ENCODE results near the gene RWDD2A. TPM values are rescaled to one million over a fixed set of nuclear protein-coding genes. Genes with fewer than 3 reads are reported as not detected.
"Not testable (repeated sequence)": the region's sequence is repeated elsewhere in the genome, so short reads cannot be mapped to it uniquely, and the experiment has no call there.

RWDD2A gene
- 3.0 TPM for polyA plus RNA-seq (ENCODE audit: insufficient read length)

DNA sequence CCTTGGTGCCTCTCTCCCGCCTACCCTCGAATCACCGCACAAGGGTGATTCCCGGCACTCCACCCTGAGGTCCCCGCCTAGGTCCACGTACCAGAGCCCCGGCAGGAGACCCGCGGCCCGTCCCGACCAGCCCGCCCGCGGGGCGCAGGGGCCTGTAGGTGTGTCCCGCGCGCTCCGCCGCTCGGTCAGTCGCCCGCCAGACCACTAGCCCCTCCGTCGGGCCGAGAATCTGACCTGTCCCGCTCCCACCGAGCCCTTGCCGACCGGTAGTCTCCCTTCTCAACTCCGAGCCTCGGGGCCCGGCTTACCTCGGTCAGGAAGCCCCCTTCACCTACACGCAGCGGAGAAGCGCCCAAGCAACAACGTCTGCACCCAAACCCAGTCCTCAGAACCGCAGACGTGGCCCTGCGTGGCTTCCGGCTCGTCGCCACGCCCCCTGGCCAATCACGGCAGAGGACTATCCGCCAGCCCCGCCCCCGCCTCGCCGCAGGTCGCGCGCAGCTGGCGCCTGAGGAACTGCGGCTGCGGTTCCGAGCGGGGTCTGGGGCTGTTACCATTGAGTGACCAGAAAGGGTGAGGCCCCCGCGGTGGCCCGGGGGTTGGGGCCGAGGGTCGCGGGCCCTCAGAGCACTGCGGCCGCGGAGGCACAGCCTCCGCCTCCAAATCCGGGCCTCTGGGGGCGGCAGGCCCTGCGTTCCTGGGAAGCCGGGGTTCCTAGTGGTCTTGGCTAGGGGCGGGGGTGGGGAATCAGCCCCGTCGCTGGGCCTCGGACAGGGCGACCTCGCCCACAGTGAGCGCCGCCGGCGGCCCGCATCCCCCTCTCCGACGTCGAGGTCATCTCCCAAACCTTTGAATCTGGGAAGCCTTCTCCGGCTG is at the start of gene RWDD2A, which contains the start of gene PGM3:
RWDD2A (plus strand) TSS at position 487 of the 876 bp plus-strand sequence. CDS start 1,095 bp downstream, outside the sequence.
PGM3 (minus strand) TSS at position 395 of the 876 bp plus-strand sequence. CDS start 2,253 bp downstream, outside the sequence.
- peak; percentile 83 for DNase-seq (ENCODE audit: low read depth)

DNA sequence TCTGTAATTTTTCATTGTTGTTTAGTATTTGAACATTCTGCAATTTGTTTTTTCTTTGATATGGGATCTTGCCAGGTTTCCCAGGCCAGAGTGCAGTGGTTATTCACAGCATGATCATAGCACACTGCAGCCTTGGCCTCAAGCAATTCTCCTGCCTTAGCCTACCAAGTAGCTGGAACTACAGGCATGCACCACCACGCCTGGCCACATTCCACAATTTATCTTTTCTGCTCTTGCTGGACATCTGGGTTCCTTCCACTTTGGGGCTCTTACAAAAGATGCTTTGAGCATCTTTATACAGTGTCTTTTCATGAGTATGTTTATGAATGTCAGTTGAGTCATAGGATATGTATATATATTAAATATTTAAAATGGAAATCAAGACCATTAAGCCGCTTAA is 42.0 kb upstream of the RWDD2A start:
- no peak for DNase-seq (ENCODE audit: low read depth)

DNA sequence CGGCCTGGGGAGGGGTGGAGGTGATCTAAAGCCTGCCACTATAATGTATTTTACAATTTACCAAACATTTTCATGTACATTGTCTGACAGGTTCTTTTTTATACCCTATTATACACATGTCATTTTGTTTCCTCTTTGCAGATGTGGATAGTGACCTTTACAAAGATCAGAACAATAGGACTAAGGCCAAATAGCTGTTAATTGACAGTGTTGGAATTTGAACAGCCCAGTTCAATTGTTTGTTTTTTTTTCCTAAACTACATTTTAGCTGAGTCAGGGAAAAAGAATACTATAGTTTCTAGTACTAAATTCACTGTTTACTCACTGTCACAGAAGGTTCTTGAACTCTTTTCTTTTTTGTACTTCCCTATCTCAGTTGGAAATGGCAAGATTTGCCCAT is 40.2 kb upstream of the RWDD2A start:
- no peak for DNase-seq (ENCODE audit: low read depth)

DNA sequence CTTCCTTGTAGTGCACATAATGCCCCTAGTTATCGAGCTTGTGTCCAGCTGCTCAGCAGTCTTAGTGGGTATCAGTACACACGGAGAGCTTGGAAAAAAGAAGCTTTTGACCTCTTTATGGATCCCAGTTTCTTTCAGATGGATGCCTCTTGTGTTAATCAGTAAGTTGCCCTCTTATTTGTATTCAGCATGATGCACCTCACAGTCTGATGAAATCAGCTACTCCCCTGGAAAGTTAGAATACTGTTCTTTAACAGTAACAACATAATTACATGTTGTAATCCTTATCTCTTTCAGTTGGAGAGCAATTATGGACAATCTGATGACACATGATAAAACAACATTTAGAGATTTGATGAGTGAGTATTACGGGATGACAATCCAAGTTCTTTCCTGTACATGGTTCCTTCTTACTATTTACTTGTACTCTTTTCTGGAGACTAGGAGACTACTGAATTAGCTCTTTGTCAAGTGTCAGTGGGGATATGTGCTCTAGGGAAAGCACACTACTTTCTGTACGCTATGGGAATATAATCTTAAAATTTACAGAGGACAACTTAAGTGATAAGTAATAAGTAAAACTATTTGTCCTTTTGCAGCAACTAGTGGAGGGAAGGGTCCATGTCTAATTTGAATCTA is 39.2 kb upstream of the RWDD2A start:
- DNase-seq (ENCODE audit: low read depth): no peak

DNA sequence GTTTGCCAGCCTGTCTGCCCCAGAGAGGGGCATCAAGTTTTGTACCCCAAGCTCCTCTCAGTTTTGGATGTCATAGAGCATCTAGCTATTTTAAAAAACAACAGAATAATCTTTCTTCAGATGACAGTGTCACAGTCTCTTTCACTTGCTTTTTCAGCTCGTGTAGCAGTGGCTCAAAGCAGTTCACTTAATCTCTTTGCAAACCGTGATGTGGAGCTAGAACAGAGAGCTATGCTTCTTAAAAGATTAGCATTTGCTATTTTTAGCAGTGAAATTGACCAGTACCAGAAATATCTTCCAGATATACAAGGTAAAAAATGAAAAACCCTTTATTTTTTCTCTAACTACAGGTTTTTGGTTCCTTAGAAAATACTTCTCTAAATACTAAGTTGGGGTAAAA is 37.4 kb upstream of the RWDD2A start:
- no peak for DNase-seq (ENCODE audit: low read depth)

DNA sequence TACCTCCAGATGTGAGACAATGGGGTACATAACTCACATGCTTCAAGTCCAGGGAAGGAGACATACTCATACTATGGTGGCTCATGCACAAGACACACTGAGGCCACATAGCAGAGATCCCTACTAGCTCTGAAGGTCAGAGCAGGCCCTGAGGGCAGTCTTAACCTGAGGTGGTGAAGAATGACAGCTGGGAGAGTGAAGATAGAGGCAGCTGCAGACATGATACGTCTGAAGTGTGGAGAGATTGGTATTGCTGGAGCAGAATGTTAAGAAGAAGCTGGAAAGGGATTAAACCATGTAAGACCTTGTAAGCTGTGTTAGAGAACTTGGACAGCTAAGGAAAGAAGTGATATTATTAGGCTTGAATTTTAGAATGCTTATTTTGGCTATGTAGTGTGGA is 33.0 kb upstream of the RWDD2A start:
- no peak for DNase-seq (ENCODE audit: low read depth)

DNA sequence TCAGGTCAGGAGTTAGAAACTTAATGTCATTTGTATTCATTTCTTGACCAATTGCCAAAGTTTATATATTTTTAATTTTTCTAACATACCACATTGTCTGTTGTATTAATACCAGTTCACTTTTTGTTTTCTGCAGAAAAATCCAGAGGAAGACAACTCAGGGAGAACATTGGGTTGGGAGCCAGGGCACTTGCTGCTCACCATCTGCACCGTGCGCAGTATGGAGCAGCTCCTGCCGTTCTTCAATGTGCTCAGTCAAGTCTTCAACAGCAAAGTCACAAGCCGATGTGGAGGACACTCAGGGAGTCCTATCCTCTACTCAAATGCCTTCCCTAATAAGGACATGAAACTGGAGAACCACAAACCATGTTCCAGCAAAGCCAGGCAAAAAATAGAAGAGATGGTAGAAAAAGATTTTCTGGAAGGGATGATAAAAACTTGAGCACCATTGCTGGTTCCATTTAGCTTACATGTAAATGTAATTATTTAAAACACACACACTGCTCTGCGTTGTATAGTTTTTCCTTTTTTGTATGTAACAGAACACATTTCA is 25.4 kb upstream of the RWDD2A start:
- no peak for DNase-seq (ENCODE audit: low read depth)

DNA sequence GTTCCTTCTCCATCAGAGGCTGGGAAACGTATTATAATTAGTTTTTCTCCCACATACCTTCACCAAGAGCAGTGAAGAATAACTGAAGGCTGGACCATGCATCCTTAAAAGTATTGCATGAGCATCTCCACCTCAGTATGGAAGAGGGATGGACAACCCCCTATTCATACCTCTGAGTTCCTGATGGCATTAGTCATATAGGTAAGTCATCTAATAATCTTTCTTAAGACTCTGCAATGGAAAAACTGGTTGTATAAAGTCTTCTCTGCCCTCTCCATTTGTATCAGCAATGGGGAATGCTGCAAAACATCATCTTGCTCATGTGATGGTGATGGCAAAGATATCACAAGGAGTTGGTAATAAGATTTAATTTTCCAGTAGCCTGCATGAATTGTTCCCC is 24.6 kb upstream of the RWDD2A start:
- DNase-seq (ENCODE audit: low read depth): no peak

DNA sequence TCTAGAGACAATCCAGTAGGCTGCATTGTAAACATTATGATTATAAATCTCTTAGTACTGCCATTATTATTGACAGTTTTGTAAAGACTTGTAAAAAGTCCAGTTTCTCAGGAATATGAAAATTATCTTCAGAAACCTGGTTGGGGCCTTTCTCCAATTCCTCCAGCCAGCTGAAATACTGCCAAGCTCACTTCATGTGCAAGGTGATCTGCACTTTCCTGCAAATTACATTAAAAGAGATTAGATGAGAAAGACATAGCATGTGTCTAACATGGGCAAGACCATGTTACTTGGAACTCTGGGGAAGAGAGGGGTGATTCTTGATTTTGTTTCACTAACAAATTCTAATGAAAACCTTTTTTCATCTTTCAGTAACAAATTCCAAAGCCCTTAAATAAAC is 24.1 kb upstream of the RWDD2A start:
- DNase-seq (ENCODE audit: low read depth): no peak

DNA sequence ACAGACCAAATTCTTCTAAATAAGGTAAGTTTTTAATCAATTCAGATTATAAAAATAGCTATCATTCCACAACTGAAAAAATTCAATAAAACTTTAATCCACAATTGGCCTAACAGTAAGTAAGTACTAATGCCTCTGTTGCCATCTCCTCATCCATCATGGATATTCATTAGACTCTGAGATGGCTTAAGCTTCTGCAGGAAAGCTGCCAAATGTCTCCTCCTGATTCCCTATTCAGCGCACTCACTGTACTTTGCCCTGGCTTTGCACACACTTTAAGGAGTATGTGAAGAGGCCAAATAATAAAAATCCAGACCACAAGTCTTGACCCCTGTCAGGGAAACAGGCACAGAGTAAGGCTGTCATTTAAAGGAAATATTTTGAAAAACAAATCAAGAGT is 23.6 kb upstream of the RWDD2A start:
- DNase-seq (ENCODE audit: low read depth): no peak

DNA sequence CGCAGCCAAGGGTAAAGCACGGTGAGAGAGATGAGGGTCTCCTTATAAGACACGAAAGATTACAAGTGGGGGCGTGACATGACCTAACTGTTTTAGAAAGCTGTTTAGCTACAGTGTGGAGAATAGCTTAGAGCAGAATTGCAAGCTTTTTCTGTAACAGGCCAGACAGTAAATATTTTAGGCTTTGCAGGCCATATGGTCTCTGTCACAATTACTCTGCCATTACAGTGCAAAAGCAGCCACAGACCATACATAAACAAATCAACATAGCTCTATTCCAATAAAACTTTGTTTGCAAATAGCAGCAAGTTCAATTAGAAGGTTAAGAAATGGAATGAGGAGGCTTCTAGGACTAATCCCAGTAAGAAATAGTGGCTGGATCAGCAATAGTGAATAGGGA is 16.9 kb upstream of the RWDD2A start:
- no peak for DNase-seq (ENCODE audit: low read depth)

DNA sequence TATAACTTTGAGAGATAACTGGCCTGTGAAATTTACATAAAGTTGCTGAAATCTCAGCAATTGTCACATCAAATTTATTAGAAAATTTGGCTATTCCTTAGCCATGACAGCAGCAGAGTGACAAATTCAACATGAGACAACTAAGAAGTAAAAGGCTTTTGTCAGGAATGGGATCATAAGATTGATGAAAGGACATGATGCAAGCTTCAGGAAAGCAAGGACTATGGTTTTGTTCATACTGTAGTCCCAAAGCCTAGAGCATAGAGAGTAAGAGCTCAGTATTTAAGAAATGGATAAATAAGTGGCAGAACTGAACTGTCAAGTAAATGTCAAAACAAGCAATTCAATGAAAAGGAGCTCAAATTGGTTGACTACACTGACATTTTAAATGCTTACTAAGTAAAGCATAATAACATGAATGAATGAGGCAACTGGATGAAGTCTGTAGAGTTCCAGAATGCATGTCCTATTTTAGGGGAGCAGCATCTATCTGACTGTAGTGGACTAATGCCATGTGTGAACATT is 12.7 kb upstream of the RWDD2A start:
- DNase-seq (ENCODE audit: low read depth): no peak

DNA sequence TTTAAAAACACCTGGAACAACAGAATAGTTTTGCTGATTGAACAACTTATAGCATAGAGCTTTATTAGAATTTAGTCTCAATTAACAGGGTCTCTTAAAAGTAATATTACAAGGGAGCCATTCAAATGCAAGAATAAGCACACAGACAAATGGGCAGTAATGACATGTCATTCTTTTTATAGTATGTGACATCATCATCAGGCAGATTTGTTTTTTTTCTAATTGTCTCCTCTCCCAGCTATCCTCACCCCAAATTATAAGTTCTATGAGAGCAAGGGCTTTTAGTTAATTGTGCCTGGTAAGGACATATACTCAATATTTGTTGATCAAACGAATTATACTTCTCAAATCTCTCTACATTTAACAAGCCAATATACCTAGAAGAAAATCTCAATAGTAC is 11.0 kb upstream of the RWDD2A start:
- no peak for DNase-seq (ENCODE audit: low read depth)

DNA sequence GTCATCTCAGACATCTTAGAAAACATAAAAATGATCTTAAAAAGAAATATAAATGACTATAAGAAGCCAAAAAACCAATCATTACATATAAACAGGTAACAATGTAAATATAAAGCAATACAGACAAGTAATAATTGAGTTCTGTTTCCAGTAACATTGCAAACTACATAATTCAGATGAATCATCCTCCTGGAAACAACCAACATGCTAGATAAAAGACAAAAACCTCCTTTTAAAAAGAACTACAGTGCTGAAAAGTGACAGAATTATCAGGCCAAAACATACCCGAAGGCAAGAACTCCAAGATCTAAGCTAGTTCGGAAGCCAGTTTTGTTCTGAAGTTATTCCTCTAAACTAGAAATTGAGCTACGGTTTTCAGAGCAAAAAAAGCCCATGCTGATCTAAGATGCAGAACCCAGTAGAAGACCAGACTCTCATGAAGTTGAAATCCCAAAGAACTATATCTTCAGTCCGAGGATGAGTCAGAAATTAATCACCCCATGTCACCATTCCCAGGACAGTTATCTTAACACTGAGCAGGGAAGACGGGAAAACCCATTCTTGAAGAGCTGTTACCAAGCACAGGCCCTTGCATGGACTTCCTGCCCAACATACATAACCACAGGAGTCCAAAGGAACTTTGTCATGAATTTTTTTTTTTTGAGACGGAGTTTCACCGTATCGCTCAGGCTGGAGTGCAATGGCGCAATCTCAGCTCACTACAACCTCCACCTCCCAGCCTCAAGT is 9.9 kb upstream of the RWDD2A start:
- DNase-seq (ENCODE audit: low read depth): no peak

DNA sequence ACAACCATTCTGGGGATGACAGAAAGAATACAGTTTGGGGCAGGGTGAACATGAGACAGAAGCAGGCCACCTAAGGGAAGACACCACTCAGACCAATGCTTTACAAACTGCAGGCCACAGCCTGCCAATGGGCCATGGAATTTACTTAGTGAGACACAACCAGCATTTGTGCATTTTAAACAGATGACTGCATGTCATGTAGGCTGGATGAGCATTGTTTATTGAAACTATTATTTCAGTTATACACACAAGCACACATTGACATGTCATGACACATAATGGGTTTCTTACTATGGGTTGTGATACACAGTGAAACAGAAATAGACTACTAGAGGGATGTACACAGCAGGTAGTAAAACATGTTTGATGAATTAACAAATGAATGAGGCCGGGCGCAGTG is 8.1 kb upstream of the RWDD2A start:
- no peak for DNase-seq (ENCODE audit: low read depth)

DNA sequence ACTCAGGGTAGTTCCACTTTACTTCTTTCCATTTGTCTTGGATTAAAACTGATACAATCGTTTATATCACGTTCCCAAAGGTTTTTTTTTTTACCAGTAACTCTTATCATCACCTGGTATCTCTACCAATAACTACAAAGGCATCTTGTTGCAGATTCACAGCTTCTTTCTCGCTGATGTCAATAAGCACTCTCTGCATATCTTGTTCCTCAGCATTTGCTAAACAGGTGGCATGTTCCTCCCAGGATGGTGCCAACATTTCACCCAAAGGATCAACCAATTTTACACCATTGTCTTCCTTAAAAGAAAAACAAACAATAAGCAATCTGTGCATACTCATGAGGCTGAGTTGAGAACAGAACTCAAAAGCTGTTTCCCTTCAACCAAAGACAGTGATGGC is 4.7 kb upstream of the RWDD2A start:
- no peak for DNase-seq (ENCODE audit: low read depth)

DNA sequence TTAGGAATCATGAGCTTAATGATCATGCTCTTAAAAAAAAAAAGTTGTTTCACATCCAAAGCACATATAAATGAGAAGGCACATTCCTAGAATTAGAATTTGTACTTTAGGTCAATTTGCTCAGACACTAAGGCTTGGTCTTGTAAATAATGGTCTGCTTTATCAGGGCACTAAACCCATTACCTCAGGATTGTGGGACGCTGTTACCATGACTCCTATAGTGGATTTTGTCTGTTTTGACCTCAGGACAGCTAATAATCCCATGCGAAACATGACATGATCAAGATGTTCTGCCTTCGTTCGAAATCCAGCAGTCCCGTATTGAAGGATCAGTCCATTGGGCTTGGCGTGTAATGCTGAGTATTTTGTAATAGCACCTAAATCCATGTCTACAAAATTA is 2.5 kb upstream of the RWDD2A start:
- DNase-seq (ENCODE audit: low read depth): no peak

DNA sequence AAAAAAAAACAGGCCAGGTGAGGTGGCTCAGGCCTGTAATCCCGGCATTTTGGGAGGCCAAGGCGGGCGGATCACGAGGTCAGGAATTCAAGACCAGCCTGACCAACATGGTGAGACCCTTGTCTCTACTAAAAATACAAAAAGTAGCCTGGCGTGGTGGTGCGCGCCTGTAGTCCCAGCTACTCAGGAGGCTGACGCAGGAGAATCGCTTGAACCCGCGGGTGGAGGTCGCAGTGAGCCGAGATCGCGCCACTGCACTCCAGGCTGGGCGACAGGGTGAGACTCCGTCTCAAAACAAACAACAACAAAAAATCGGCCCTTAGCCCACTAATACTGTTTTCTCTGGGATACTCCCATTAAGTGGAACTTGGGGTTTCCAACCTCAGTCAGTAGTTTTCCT is 1.2 kb upstream of the RWDD2A start:
- not testable (repeated sequence) for DNase-seq (ENCODE audit: low read depth)

DNA sequence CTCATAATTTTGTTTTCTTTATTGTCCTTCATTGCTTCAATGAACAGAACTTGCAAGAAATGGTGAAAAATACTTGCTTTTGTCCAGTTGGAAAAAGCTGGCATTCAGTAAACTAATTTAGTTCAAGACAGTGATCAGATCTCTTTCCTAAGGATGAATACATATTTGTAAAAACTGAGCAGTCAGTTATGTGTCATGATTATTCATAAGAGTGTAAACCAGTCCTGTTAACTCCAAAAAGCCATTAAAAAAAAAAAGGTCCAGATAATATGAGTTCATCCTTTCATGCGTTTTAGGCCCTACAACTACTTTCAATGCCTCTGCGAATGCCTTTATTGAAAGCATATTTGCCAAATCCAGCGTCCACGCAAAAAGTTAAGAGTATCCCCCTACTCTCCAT is 701 bp upstream of the RWDD2A start:
- no peak for DNase-seq (ENCODE audit: low read depth)

DNA sequence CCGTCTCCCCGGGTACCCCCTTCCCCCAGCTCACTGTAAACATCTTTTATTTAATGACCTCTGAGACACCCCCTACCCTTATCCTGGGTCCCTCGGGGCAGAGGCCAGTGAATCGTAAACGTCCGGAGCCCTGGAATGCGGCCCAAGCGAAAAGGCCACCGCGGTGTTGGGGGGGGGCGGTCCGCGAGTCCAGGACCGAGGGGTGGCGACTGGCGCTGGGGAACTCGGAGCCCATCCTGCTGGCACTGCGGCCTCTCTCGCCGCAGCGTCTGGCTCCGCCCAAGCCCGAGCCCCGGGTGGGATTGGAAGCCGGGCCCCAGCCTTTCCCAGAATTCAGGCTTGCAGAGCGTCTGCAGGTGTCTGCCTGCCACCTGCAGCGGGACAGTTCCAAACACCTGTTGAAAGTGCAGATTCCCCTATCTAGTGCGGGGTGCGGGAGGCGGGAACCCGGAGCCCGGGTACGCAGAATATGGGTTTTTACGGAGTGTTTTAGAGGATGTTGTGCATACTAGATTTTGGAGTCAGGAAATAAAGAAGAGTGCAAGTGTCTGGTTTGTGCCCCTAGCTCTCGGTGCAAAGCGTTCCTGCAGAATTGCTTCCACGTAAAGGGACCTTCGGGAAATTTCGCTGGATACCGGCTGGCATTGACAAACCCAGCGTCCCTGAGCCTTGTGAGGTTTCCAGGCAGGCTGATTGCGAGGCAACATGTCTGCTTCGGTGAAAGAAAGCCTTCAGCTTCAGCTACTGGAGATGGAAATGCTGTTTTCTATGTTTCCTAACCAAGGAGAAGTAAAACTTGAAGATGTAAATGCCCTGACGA is 800 bp downstream of the RWDD2A start:
- no peak for DNase-seq (ENCODE audit: low read depth)
